Measurements from ENCODE around the gene PNPLA1.

PNPLA1 gene

GRCh38 chr6:36241728-36242127 is 28.1 kb upstream of the PNPLA1 start:
- no peak overlapping the region for H3K27ac ChIP-seq

GRCh38 chr6:36242161-36242560 is 27.7 kb upstream of the PNPLA1 start:
- no peak for TF ChIP-seq CTCF (conservative IDR thresholded peaks at IDR 0.05)
- H3K27ac ChIP-seq, result no peak overlapping the region

More at GRCh38 chr6:36241728-36242127, 28.1 kb upstream of the PNPLA1 start:
- no peak for TF ChIP-seq CTCF (conservative IDR thresholded peaks at IDR 0.05)

- TF ChIP-seq CTCF (conservative IDR thresholded peaks at IDR 0.05), result no peak
- H3K27ac ChIP-seq, result no peak overlapping the region
These were observed 27.2 kb upstream of the PNPLA1 start for GRCh38 chr6:36242626-36243025.

DNA sequence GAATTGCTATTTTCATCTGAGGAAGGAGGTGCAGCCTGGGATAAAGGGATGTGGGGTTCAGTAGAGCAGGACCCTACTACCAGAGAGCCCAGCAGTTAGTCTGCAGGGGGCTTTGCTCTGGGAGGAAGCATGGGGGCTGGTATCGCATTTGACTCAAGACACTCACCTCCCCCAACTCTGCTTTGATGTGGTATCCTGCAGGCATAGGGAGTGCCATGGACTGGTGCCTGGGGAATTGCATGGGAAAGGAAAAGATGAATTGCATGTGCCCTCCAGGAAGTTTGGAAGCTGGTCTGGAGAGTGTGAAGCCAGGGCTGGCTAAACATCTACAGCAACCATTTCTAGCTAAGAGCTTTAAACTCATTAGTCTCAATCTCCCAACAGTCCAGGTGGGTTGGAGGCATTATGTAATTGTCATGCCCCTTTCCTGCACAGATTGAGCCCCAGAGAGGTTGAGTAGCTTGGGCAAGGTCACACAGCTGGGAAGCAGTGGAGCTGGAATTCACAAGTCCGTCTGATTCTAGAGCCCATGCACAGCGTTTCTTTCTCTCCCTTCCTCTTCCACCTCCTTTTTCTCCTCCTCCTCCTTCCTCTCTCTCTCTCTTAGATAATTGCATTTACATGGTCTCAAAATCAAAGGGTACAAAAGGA is 26.2 kb upstream of the PNPLA1 start:
- no peak for TF ChIP-seq CTCF (conservative IDR thresholded peaks at IDR 0.05)

DNA sequence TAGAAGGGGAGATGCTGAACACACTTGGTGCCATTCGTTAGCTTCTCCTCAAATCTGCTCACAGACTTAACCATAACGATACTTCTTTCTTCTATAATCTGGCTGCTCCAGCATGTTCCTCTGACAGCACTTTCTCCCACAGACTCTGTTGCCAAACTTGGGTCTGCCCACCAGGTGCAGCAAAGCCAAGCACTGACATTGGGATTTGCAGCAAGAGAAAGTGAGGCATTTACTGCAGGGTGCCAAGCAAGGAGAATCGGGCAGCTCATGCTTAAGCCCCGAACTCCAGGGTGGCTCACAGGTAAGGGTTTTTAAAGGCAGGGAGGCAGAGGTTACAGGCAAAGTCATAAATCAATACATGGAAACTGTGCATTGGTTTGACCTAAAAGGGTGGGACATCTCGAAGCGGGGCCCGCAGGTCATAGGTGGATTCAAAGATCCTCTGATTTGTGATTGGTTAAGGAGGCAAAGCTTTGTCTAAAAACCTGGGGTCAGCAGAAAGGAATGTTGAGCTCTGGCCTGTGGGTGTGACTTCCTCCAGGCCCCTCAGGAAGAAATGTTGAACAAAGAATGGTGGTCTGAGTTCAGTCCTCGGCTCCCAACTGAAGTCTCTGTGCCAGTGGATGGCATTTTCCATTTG is 25.1 kb upstream of the PNPLA1 start:
- peak overlapping the region; percentile 61; the same call in 1 of the 2 replicates for H3K27ac ChIP-seq
- no peak for TF ChIP-seq CTCF (conservative IDR thresholded peaks at IDR 0.05)

More for the DNA sequence above, 26.2 kb upstream of the PNPLA1 start:
- H3K27ac ChIP-seq, result no peak overlapping the region

GRCh38 chr6:36245572-36246061 is 24.2 kb upstream of the PNPLA1 start:
- H3K27ac ChIP-seq, result peak overlapping the region; percentile 61
- peak; percentile 78 for TF ChIP-seq CTCF (conservative IDR thresholded peaks at IDR 0.05)

DNA sequence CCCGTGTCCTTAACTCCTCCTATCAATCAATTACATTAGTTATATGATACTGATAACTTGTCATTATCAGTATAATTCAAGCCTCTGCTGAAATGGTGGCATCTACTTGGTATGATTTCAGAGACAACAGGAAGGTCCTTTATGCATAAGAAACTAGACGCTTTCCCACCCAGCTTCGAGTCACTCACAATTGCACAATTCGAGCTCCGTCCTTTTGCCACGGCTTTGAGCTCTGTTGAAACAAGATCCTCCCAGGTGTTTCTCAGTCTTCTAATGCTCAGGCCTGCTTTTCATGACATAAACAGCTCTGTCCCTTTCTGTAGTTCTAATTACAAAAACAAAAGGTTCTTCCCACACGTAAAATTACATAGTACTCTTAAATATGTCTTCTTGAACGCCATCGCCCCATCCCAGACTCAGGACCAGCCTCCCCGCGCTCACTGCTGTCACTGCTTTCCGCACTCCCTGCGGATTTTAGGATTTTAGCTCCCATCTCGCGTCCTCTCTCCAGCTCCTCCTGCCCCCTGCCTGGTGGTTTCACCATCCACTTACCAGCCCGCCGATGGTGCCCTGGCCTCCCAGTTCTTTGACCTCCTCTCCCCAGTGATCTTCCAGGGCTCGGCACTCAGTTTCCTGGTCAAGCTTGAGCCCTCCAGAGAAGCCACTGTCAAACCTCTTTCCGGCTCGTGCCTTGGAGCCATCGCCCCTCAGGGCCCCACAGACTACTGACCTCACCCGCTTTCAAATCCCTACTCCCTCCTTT is 23.2 kb upstream of the PNPLA1 start:
- TF ChIP-seq CTCF (conservative IDR thresholded peaks at IDR 0.05), result no peak

More for the DNA sequence above, 23.2 kb upstream of the PNPLA1 start:
- H3K27ac ChIP-seq, result peak overlapping the region; percentile 61
